OCI-LY1 (cell line): ENCODE measurements around the gene HOXC11.

Experiments
- H2AFZ ChIP-seq: fragments of 200-600 bp; sonication (generic), shearing (Covaris generic); 2 replicates; pipeline ENCODE4 v1.6.0; 2014; ENCODE audit warnings: antibody characterized with exemption, mild to moderate bottlenecking, low read length
- H3F3A ChIP-seq: fragments of 200-600 bp; sonication (generic), shearing (Covaris generic); 2 replicates; pipeline ENCODE4 v1.6.0; 2014; ENCODE audit warnings: mild to moderate bottlenecking, antibody characterized with exemption, low read length, moderate library complexity; ENCODE audit not compliant: insufficient read depth
- H3K27ac ChIP-seq: fragments of 200-600 bp; sonication (generic); 2 replicates; pipeline ENCODE4 v1.5.1; 2014; ENCODE audit warnings: low read length, mixed run types, mild to moderate bottlenecking, low read depth; ENCODE audit not compliant: poor library complexity, severe bottlenecking
- H3K27me3 ChIP-seq: fragments of 200-600 bp; sonication (generic); 2 replicates; pipeline ENCODE4 v1.6.0; 2014; ENCODE audit warnings: antibody characterized with exemption, mild to moderate bottlenecking, low read length, moderate library complexity; ENCODE audit not compliant: insufficient read depth
- H3K36me3 ChIP-seq: fragments of 200-600 bp; sonication (generic); 2 replicates; pipeline ENCODE4 v1.6.1; 2014; ENCODE audit warnings: mild to moderate bottlenecking, antibody characterized with exemption, low read length, moderate library complexity, mixed read lengths; ENCODE audit not compliant: insufficient read depth
- H3K4me1 ChIP-seq: fragments of 200-600 bp; sonication (generic); 2 replicates; pipeline ENCODE4 v1.5.1; 2014; ENCODE audit warnings: mild to moderate bottlenecking, low read length, moderate library complexity; ENCODE audit not compliant: insufficient read depth, severe bottlenecking
- H3K4me2 ChIP-seq: fragments of 200-600 bp; sonication (generic), shearing (Covaris generic); 2 replicates; pipeline ENCODE4 v1.6.1; 2014; ENCODE audit warnings: low read length
- H3K4me3 ChIP-seq: fragments of 200-600 bp; sonication (generic); 2 replicates; pipeline ENCODE4 v1.5.1; 2014; ENCODE audit warnings: low read length, low read depth, mild to moderate bottlenecking, mixed read lengths; ENCODE audit not compliant: poor library complexity, severe bottlenecking
- H3K79me2 ChIP-seq: fragments of 200-600 bp; shearing (Covaris generic); 2 replicates; pipeline ENCODE4 v1.6.1; 2016; ENCODE audit warnings: mixed run types, low read length, mixed read lengths; ENCODE audit not compliant: insufficient read depth
- H3K9ac ChIP-seq: fragments of 200-600 bp; sonication (generic), shearing (Covaris generic); 2 replicates; pipeline ENCODE4 v1.6.1; 2014; ENCODE audit warnings: mild to moderate bottlenecking, low read length, mixed read lengths
- H3K9me2 ChIP-seq: fragments of 200-600 bp; sonication (generic), shearing (Covaris generic); 2 replicates; pipeline ENCODE4 v1.6.1; 2014; ENCODE audit warnings: low read depth, mild to moderate bottlenecking, low read length, mixed read lengths
- H3K9me3 ChIP-seq: fragments of 200-600 bp; shearing (Covaris generic); 2 replicates; pipeline ENCODE4 v1.6.1; 2014; ENCODE audit warnings: low read length, mixed read lengths
- H4K20me1 ChIP-seq: fragments of 200-600 bp; sonication (generic), shearing (Covaris generic); 2 replicates; pipeline ENCODE4 v1.6.0; 2016; ENCODE audit warnings: mild to moderate bottlenecking, low read length; ENCODE audit not compliant: insufficient read depth
- CTCF ChIP-seq: fragments of 200-600 bp; sonication (generic), shearing (Covaris generic); IDR thresholded peaks from 2 replicates; pipeline ENCODE4 v1.5.1; 2017; ENCODE audit warnings: mild to moderate bottlenecking, antibody characterized with exemption, low read length, moderate library complexity, mixed read lengths
- EZH2 ChIP-seq: fragments of 200-600 bp; sonication (generic), shearing (Covaris generic); IDR thresholded peaks from 2 replicates; pipeline ENCODE4 v1.8.0; 2017; ENCODE audit warnings: borderline replicate concordance, mixed run types, mild to moderate bottlenecking, antibody characterized with exemption, low read length, moderate library complexity, mixed read lengths

HOXC11 gene

GRCh38 chr12:54002915-54003389 is 30.0 kb downstream of the HOXC11 start:
- H3K4me1 ChIP-seq = peaks cover 6% of the 10 kb centered on the region

GRCh38 chr12:54003625-54004024 is 30.7 kb downstream of the HOXC11 start:
- Histone ChIP-seq H3K4me1 (peaks cover 6% of the 10 kb centered on the region), H3K9me2 (no peaks in the 10 kb centered on the region), H3K36me3 (no peaks in the 10 kb centered on the region), H3K27me3 (no peaks in the 10 kb centered on the region), H3K4me2 (no peak overlapping the region), H3F3A (no peaks in the 10 kb centered on the region), H3K27ac (no peak overlapping the region), H3K79me2 (no peaks in the 10 kb centered on the region), H3K9ac (no peak overlapping the region), H3K9me3 (no peaks in the 10 kb centered on the region), H4K20me1 (no peaks in the 10 kb centered on the region), H2AFZ (no peak overlapping the region), H3K4me3 (no peak overlapping the region)
- no peak for TF ChIP-seq CTCF
- no peak for TF ChIP-seq EZH2

More at GRCh38 chr12:54002915-54003389, 30.0 kb downstream of the HOXC11 start:
- Histone ChIP-seq H3K9me2 (no peaks in the 10 kb centered on the region), H3K9me3 (no peaks in the 10 kb centered on the region), H4K20me1 (no peaks in the 10 kb centered on the region), H3K4me2 (no peak overlapping the region), H3K27ac (no peak overlapping the region), H3K27me3 (peaks cover 2% of the 10 kb centered on the region; the same call in 1 of the 2 replicates), H3K36me3 (no peaks in the 10 kb centered on the region), H3K9ac (no peak overlapping the region), H3F3A (no peaks in the 10 kb centered on the region), H3K4me3 (no peak overlapping the region), H3K79me2 (no peaks in the 10 kb centered on the region), H2AFZ (no peak overlapping the region)
- TF ChIP-seq EZH2 = no peak
- TF ChIP-seq CTCF = no peak

GRCh38 chr12:54004063-54004840 is 31.3 kb downstream of the HOXC11 start:
- no peaks in the 10 kb centered on the region for H3K9me2 ChIP-seq
- H3K79me2 ChIP-seq = no peaks in the 10 kb centered on the region
- no peak overlapping the region for H3K27ac ChIP-seq
- H3K9ac ChIP-seq = no peak overlapping the region
- H3K27me3 ChIP-seq = no peaks in the 10 kb centered on the region
- no peak overlapping the region for H3K4me2 ChIP-seq
- H3K4me1 ChIP-seq = peaks cover 6% of the 10 kb centered on the region
- no peaks in the 10 kb centered on the region for H3F3A ChIP-seq
- no peak overlapping the region for H2AFZ ChIP-seq
- no peaks in the 10 kb centered on the region for H4K20me1 ChIP-seq
- no peaks in the 10 kb centered on the region for H3K9me3 ChIP-seq
- H3K4me3 ChIP-seq = no peak overlapping the region
- no peak for TF ChIP-seq EZH2
- TF ChIP-seq CTCF = no peak
- no peaks in the 10 kb centered on the region for H3K36me3 ChIP-seq
